BJ (cell line): ENCODE data around the gene IGFN1. TPM values are rescaled to one million over a fixed set of nuclear protein-coding genes. Genes with fewer than 3 reads are reported as not detected.
"Not testable (repeated sequence)": the region's sequence is repeated elsewhere in the genome, so short reads cannot be mapped to it uniquely, and the experiment has no call there.

Experiments
- CTCF ChIA-PET: fragments of 350-600 bp; formaldehyde crosslinking; extraction: SDS; loops from one replicate; lab custom pipeline; 2021; ENCODE audit warnings: antibody characterized with exemption, inconsistent platforms; lab: Yijun Ruan, JAX
- POLR2A ChIA-PET: fragments of 300-600 bp; sonication (Branson Sonifier 250); formaldehyde crosslinking; extraction: SDS; loops from one replicate; lab custom pipeline; 2021; ENCODE audit warnings: antibody characterized with exemption; lab: Charles Lee
- DNase-seq: peaks from one replicate; pipeline ENCODE4 v3.0.0-alpha.2; 2011; ENCODE audit warnings: low read depth
- H3K27me3 ChIP-seq: 2 replicates; pipeline ENCODE4 v1.6.0; 2011; ENCODE audit warnings: low read length; ENCODE audit not compliant: control insufficient read depth, insufficient read depth
- H3K36me3 ChIP-seq: 2 replicates; pipeline ENCODE4 v1.5.1; 2011; ENCODE audit warnings: low read length; ENCODE audit not compliant: control insufficient read depth, insufficient read depth
- H3K4me3 ChIP-seq: 2 replicates; pipeline ENCODE4 v1.5.1; 2011; ENCODE audit warnings: low read depth, mild to moderate bottlenecking, control low read depth, low read length
- polyA plus RNA-seq: library from polyadenylated mRNA; depleted of rRNA; stranded (reverse); fragments of >200 nt; gene quantifications from 2 replicates; pipeline ENCODE4 v1.2.3, GENCODE V29; 2011
- TF ChIP-seq, protein P1 (sequence below): IDR thresholded peaks from 2 replicates; pipeline ENCODE4 v1.5.1; 2011; ENCODE audit warnings: low read depth, mild to moderate bottlenecking, control low read depth, inconsistent platforms, low read length, moderate library complexity; ENCODE audit not compliant: insufficient read depth

Gene IGFN1
- polyA plus RNA-seq, 1 experiment, result not detected

DNA sequence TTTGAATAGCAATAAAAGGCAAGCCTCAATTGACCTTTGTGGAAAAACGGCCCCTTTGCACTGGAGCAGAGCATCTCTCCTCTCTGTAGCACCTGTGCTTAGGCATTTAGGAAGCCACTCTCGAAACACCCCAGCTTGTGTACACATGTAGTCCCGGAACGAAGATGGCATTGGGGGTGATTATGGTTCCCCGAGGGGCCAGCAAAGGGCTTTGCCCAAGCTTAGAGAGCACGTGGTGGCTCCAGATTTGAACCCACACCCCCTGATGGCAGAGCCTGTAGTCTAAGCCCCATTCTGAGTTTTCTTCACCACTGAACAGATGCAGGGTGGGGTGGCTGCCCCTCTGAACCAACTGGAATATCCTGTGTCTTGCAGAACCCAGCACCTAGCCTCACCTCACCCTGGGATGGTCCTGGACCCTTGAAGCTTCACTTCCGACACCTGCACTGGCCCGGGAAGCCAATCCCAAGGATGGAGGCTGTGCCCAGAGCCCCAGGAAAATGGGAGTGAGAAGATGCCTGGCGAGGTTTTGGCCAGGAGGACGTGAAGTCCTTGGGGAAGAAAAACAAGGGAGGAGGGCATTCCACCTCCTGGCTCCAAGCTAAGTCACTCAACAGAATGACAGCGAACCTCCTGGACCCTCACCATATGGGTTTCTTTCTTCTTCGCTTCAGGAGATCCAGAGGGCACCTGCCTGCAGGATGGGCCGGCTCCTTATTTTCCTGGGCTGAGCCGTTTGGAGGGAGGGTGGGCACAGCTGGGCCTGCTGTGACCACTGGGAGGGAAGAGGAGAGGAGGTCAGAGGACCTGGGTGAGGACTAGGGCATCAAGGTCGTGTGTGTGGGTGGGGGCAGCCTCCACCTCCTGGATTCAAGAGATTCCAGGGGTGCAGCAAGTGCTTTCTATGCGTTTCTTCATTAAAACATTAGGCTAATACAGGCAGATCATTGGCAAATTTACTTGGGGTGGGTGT is 37.7 kb downstream of the IGFN1 start:
- ChIA-PET POLR2A (no interaction called here), CTCF (interaction anchor here (0.6 to 1.2 kb wide), 3 partner anchors 9 to 21 kb away, joined by 3 to 4 read pairs (median 3); no protein-coding TSS in a partner anchor)
- TF ChIP-seq, protein P1, sequence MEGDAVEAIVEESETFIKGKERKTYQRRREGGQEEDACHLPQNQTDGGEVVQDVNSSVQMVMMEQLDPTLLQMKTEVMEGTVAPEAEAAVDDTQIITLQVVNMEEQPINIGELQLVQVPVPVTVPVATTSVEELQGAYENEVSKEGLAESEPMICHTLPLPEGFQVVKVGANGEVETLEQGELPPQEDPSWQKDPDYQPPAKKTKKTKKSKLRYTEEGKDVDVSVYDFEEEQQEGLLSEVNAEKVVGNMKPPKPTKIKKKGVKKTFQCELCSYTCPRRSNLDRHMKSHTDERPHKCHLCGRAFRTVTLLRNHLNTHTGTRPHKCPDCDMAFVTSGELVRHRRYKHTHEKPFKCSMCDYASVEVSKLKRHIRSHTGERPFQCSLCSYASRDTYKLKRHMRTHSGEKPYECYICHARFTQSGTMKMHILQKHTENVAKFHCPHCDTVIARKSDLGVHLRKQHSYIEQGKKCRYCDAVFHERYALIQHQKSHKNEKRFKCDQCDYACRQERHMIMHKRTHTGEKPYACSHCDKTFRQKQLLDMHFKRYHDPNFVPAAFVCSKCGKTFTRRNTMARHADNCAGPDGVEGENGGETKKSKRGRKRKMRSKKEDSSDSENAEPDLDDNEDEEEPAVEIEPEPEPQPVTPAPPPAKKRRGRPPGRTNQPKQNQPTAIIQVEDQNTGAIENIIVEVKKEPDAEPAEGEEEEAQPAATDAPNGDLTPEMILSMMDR, result no peak

DNA sequence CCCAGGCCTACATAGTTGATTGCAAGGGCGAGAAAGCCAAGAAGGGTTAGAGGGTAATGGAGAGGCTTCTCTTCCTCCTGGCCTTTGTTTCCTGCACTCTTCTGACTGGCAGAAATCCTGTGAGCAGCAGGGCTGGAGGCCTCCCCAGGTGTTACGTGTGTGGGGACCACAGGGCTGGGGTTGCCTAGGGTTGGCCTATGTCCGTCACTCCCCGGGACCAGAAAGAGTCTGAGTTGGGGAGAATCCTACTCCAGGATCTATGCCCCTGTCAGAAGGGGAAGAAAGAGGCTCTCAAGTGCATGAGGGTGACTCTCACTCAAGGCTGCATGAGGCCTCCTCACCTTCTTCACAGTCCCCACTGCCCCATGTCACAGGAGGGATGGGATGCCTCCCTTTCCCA is 38.5 kb downstream of the IGFN1 start:
- Histone ChIP-seq H3K27me3 (peaks cover 5% of the 10 kb centered on the region), H3K4me3 (no peak overlapping the region), H3K36me3 (no peaks in the 10 kb centered on the region)
- TF ChIP-seq, protein P1, result no peak
- ChIA-PET CTCF (interaction anchor here (1.3 kb wide), 1 partner anchor 143 kb away, joined by 3 read pairs; no protein-coding TSS in a partner anchor), POLR2A (no interaction called here)
- DNase-seq, result no peak

More for the DNA sequence above, 37.7 kb downstream of the IGFN1 start:
- H3K27me3 ChIP-seq, result peaks cover 5% of the 10 kb centered on the region
- H3K4me3 ChIP-seq, result no peak overlapping the region
- no peaks in the 10 kb centered on the region for H3K36me3 ChIP-seq
- DNase-seq, result no peak

GRCh38 chr1:201229771-201230635 is 39.4 kb downstream of the IGFN1 start:
- ChIA-PET CTCF (interaction anchor here (0.8 to 1.3 kb wide), 3 partner anchors 22 to 258 kb away, joined by 3 read pairs; no protein-coding TSS in a partner anchor), POLR2A (no interaction called here)
- Histone ChIP-seq H3K36me3 (no peaks in the 10 kb centered on the region), H3K4me3 (no peak overlapping the region), H3K27me3 (peaks cover 2% of the 10 kb centered on the region; the same call in 1 of the 2 replicates)
- TF ChIP-seq, protein P1, result 0 out of 2 replicates have a peak, but pooled peaks have one; percentile 7
- peak; percentile 15 for DNase-seq

- CTCF ChIA-PET, result interaction anchor here (0.9 kb wide), 1 partner anchor 118 kb away, joined by 4 read pairs; no protein-coding TSS in a partner anchor
- TF ChIP-seq, protein P1, result no peak
- H3K27me3 ChIP-seq, result no peaks in the 10 kb centered on the region; the same call in 1 of the 2 replicates
- POLR2A ChIA-PET, result no interaction called here
- no peak for DNase-seq
- no peaks in the 10 kb centered on the region for H3K36me3 ChIP-seq
- no peak overlapping the region for H3K4me3 ChIP-seq
Observed at GRCh38 chr1:201230676-201231075, 40.1 kb downstream of the IGFN1 start.

GRCh38 chr1:201239646-201240045 is 49.0 kb downstream of the IGFN1 start:
- H3K36me3 ChIP-seq, POLR2A ChIA-PET, DNase-seq, CTCF ChIA-PET, H3K4me3 ChIP-seq, H3K27me3 ChIP-seq: not testable (repeated sequence)
